Measurements from ENCODE around the gene STAT1. TPM values are rescaled to one million over a fixed set of nuclear protein-coding genes. Genes with fewer than 3 reads are reported as not detected.

STAT1 gene
- total RNA-seq, 1 experiment from 2014 or later, result 73.4 TPM

DNA sequence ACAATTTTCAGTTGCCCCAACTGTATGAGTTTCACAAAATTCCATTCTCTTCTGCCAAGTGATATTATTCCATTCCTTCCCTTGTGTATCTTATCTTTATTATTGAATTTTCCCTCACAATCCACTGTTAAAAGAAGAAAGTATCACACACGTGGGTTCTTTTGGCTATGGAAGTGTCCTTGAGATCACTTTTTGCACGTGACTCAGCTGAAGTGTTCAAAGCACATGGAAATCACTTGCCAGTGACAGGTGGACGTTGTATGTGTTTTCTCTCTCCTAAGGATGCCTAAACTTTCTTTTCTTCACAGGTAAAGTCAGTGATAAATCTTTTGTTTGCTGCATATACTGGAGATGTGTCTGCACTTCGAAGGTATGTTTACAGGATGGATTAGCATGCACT lies 60.7 kb downstream of the STAT1 start:
- intact Hi-C loops (cut with micrococcal nuclease; ENCODE audit: unreplicated experiment) (no loop called here), in situ Hi-C loops (cut with HindIII; ENCODE audit: low pct_unique_long_range_greater_than_20kb, low sequenced_read_pairs) (no loop called here)
- no peak overlapping the region for H3K27ac ChIP-seq (ENCODE audit: low read length)
- no TSS peak for BruUV-seq (replicated peaks)
- TF ChIP-seq, protein P1, sequence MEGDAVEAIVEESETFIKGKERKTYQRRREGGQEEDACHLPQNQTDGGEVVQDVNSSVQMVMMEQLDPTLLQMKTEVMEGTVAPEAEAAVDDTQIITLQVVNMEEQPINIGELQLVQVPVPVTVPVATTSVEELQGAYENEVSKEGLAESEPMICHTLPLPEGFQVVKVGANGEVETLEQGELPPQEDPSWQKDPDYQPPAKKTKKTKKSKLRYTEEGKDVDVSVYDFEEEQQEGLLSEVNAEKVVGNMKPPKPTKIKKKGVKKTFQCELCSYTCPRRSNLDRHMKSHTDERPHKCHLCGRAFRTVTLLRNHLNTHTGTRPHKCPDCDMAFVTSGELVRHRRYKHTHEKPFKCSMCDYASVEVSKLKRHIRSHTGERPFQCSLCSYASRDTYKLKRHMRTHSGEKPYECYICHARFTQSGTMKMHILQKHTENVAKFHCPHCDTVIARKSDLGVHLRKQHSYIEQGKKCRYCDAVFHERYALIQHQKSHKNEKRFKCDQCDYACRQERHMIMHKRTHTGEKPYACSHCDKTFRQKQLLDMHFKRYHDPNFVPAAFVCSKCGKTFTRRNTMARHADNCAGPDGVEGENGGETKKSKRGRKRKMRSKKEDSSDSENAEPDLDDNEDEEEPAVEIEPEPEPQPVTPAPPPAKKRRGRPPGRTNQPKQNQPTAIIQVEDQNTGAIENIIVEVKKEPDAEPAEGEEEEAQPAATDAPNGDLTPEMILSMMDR (IDR thresholded peaks at IDR 0.05), result no peak
- TF ChIP-seq TCF7L2 (IDR thresholded peaks at IDR 0.05; ENCODE audit: low read depth, low read length) (no peak), POLR2AphosphoS5 (IDR thresholded peaks at IDR 0.05; ENCODE audit: low read depth, low read length) (no peak), SIN3A (IDR thresholded peaks at IDR 0.05; ENCODE audit: borderline replicate concordance, insufficient read depth, low read depth, low read length) (no peak)
- TF ChIP-seq, protein P2, sequence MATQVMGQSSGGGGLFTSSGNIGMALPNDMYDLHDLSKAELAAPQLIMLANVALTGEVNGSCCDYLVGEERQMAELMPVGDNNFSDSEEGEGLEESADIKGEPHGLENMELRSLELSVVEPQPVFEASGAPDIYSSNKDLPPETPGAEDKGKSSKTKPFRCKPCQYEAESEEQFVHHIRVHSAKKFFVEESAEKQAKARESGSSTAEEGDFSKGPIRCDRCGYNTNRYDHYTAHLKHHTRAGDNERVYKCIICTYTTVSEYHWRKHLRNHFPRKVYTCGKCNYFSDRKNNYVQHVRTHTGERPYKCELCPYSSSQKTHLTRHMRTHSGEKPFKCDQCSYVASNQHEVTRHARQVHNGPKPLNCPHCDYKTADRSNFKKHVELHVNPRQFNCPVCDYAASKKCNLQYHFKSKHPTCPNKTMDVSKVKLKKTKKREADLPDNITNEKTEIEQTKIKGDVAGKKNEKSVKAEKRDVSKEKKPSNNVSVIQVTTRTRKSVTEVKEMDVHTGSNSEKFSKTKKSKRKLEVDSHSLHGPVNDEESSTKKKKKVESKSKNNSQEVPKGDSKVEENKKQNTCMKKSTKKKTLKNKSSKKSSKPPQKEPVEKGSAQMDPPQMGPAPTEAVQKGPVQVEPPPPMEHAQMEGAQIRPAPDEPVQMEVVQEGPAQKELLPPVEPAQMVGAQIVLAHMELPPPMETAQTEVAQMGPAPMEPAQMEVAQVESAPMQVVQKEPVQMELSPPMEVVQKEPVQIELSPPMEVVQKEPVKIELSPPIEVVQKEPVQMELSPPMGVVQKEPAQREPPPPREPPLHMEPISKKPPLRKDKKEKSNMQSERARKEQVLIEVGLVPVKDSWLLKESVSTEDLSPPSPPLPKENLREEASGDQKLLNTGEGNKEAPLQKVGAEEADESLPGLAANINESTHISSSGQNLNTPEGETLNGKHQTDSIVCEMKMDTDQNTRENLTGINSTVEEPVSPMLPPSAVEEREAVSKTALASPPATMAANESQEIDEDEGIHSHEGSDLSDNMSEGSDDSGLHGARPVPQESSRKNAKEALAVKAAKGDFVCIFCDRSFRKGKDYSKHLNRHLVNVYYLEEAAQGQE (IDR thresholded peaks at IDR 0.05; ENCODE audit: insufficient read depth in 1 of 2, low read depth in 2 of 2, low read length in 1 of 2), result no peak
- H3K4me3 ChIP-seq (ENCODE audit: low read depth in 2 of 2, low read length in 2 of 2), result no peak overlapping the region
- no peaks in the 10 kb centered on the region for H3K27me3 ChIP-seq (ENCODE audit: control insufficient read depth, insufficient read depth, low read length)
- no peaks in the 10 kb centered on the region for H3K36me3 ChIP-seq (ENCODE audit: control insufficient read depth, insufficient read depth, low read length)
- no peak for DNase-seq (ENCODE audit: low read depth, low spot score)
- ChIA-PET CTCF (no interaction called here), POLR2A (no interaction called here)
- no peaks in the 10 kb centered on the region; the same call in 1 of the 2 replicates for H3K4me1 ChIP-seq (ENCODE audit: control insufficient read depth, insufficient read depth, low read length)
- ATAC-seq, result no peak
- H3K9me3 ChIP-seq (ENCODE audit: control insufficient read depth, insufficient read depth, low read depth, low read length), result no peaks in the 10 kb centered on the region

DNA sequence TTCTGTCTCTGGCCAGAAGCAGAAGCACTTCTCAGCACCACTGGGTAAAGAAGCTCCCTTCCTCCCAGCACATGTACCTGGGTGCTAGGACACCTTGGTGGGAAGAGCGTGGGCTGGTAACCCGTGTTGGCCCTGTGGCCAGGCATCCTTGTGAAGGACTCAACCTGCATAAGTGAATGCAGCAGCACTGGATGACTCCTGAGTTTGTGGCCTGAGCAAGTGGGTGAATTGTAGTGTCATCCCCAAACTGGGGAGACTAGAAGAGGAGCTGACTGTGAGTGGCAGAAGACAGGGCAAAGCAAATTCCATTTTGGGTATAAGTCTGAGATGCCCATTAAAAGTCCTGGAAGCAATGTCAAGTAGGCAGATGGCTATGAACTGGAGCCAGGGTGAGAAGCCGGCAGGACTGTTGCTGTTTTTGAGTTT lies 63.4 kb downstream of the STAT1 start:
- no TSS peak for BruUV-seq (replicated peaks)
- ATAC-seq, result peak; percentile 36; the same call in 1 of the 2 replicates
- intact Hi-C loops (cut with micrococcal nuclease; ENCODE audit: unreplicated experiment) (no loop called here), in situ Hi-C loops (cut with HindIII; ENCODE audit: low pct_unique_long_range_greater_than_20kb, low sequenced_read_pairs) (no loop called here)
- no peak for DNase-seq (ENCODE audit: low read depth, low spot score)
- peaks cover 8% of the 10 kb centered on the region; the same call in 1 of the 2 replicates for H3K4me1 ChIP-seq (ENCODE audit: control insufficient read depth, insufficient read depth, low read length)
- no peak overlapping the region for H3K4me3 ChIP-seq (ENCODE audit: low read depth in 2 of 2, low read length in 2 of 2)
- no peaks in the 10 kb centered on the region for H3K27me3 ChIP-seq (ENCODE audit: control insufficient read depth, insufficient read depth, low read length)
- TF ChIP-seq, protein P2 (IDR thresholded peaks at IDR 0.05; ENCODE audit: insufficient read depth in 1 of 2, low read depth in 2 of 2, low read length in 1 of 2), result no peak
- TF ChIP-seq POLR2AphosphoS5 (IDR thresholded peaks at IDR 0.05; ENCODE audit: low read depth, low read length) (no peak), SIN3A (IDR thresholded peaks at IDR 0.05; ENCODE audit: borderline replicate concordance, insufficient read depth, low read depth, low read length) (no peak), TCF7L2 (IDR thresholded peaks at IDR 0.05; ENCODE audit: low read depth, low read length) (no peak)
- TF ChIP-seq, protein P1 (IDR thresholded peaks at IDR 0.05), result no peak
- no peaks in the 10 kb centered on the region for H3K36me3 ChIP-seq (ENCODE audit: control insufficient read depth, insufficient read depth, low read length)
- ChIA-PET POLR2A (no interaction called here), CTCF (no interaction called here)
- H3K9me3 ChIP-seq (ENCODE audit: control insufficient read depth, insufficient read depth, low read depth, low read length), result no peaks in the 10 kb centered on the region
- H3K27ac ChIP-seq (ENCODE audit: low read length), result no peak overlapping the region
